NCI-H2171 treated with DMSO at 0.1 percent for 48 hours (cell line): Measurements from ENCODE around the gene TXNRD2.

Experiments
- DNase-seq: peaks from one replicate; lab custom pipeline; 2025; lab: John Stamatoyannopoulos, UW

TXNRD2 gene

DNA sequence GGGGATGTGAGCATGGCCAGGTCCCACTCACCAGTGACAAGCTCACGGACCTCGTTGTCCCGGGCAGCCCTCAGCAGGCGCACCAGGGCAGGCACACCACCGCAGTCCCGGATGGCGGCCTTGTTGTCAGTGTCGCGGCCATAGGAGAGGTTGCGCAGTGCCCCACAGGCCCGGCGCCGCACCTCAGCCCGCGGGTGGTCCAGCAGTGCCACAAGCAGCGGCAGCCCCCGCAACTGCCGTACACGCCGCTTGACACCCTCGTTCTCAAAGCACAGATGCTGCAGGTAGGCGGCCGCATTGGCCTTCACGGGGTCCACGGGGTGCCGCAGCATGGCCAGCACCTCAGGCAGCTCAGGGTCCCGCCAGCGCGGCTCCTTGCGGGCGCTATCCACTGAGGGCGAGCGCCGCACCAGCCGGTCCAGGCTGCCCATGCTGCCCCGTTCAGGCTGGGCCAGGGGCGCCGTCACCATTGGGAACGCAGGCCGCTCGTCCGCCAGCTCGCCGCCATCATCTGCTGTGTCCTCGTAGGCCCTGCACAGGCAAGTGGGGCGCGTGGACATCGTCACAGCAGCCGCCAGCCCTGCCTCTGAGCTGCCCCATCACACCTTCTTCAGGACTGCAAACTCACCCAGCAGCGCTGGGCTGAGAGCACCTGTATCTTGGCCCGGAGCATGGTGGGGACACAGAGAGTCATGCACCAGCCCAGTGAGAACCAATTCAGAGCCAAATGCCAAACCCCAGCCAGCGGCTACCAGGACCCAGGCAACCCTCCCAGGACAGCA is 38.3 kb upstream of the TXNRD2 start:
- DNase-seq, result no peak

DNA sequence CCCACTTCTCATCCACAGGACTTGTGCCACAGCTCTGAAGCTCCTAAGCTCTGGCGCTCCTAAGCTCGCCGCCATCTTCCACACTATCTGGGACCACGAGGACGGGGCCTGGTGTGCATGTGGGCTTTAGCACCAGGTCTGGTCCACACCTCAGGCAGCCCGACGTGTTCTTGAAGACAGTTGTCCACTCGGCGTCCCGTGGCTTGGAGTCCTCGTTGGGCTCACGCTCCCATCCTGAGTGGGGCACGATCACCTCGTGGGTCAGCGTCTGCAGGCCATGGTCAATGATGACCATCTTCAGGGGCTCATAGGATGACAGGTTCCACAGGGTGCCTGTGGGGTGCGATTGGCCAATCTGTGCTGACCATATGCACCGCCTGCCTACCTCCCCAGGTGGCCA is 37.1 kb upstream of the TXNRD2 start:
- no peak for DNase-seq

- no peak for DNase-seq
These were observed 36.0 kb upstream of the TXNRD2 start for GRCh38 chr22:19977296-19978243.

DNA sequence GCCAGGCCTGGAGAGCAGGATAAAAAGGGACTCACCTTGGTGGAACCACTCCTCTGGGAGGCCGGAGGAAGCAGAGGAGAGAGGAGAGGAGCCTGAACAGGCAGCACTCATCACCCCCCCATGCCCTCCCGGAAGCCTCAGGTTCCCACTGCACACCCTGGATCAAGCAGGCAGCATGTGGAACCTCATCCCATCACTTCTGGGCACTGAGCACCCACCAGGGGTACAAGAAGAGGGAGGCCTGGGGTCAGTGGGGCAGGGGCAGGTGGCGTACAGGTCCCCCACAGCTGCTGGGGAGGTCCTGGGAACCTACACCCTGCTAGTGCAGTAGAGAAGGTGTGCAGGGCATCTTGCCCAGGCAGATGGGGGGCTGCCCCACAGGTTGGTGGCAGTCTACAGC is 35.1 kb upstream of the TXNRD2 start:
- DNase-seq, result no peak

DNA sequence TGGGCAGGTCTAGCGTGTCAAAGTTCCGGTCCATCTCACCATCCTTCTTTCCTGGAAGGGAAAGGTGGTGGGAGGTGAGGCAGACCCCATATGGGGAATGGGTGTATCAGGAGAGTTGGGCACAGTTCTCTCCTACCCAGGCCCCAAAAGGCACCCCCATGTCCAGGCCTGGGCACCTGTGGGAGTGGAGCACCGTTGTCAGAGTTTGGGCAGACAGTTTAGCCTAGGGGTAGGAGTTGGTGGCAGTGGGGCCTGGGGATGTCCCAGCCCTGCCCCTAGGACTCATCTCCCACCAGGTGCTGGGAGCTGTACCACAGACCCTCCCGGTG is 34.1 kb upstream of the TXNRD2 start:
- no peak for DNase-seq

DNA sequence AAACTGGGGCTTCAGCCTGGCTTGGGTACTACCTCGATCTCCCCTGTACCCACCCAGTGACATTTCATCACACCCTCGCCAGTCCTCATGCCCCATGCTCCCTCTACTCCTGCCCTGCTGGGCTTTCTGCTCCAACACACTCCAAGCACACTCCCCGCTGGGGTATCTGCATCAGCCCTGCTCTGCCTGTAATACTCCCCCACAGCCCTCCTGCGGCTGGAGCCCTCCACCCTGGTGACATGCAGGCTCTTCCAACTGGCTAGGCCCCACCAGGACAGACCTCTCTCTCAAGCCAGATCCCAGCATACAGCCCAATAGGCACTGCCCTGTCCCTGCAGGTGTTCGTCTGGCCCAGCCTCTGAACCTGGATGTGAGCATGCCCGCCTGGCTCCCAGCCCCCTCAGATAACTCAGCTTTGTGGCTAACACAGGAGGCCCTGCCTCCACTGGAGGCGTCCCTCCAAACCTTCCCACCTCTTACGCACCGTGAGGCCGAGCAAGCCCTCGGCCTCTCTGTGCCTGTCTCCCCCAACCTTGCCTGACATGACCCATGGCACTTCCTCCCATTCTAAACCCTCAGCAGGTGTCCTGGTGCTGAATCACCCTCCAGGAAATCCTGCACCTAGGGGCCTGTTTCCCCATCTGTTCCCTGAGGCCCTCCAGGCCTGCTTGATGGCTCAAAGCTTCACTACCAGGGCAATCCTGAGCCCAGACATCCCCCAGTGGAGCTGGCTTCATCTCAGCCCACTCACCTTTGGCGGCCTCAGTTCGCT is 33.5 kb upstream of the TXNRD2 start:
- DNase-seq, result peak; percentile 76

- peak; percentile 91 for DNase-seq
These were observed 32.7 kb upstream of the TXNRD2 start for GRCh38 chr22:19974268-19974861.

- no peak for DNase-seq
These were observed 32.1 kb upstream of the TXNRD2 start for GRCh38 chr22:19973551-19974267.

DNA sequence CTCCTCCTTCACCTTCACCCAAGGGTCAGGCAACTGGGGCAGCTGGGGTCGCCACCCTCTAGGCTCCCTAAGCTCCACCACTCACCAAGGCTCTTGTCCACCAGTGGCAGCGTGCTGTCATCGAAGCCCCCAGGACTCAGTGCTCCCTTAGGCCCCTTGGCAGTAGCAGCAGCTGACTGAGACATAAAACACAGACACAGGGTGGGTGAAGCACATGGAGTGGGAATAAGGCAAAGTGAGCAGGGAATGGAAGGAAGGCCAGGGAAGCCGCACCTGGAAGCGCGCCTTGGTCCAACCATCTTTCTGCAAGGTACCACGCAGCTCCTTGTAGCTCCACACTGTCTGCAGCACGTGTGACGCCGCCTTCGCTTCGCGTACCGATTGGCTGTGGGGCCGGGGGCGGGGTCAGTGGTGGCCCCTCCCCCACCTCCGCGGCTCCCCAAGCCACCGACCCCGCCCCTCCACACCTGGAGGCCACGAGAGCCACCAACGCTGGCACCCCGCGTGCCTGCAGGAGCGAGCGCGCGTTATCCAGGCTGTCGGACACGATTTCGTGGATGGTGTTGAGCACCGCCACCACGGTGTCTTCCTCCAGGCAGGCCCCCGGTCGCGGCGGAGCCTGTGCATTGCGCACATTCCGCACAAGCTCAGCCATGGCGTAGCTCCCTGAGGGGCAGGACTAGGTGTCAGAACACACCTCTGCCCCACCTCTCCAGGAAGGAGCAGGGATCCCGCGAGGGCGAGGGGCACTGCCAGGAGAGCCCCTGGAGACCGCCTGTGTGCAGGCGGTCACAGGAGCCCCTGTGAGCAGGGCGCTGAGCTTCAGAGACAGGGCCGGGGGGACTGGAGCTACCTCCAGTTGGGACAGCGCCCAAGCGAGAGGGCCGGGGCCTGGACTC is 31.3 kb upstream of the TXNRD2 start:
- DNase-seq, result no peak

DNA sequence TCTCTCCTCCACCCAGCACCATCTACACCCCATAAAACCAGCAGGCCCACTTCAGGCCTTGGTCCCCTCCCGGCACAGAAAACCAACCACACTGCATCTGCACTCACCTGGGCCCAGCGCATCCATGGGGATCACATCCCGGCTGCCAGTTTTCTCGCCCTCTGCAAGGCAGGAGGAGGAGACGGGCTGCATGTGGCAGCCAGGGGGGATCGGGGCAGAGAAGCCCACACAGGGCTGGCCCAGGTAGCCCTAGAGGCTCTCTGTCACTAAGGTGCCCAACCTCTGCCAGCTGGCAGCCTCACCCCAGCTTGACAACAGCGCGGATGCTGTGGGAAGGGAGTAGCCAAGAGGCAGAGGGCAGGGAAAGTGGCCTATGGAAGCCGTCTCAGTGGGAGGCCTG is 30.6 kb upstream of the TXNRD2 start:
- DNase-seq, result no peak

DNA sequence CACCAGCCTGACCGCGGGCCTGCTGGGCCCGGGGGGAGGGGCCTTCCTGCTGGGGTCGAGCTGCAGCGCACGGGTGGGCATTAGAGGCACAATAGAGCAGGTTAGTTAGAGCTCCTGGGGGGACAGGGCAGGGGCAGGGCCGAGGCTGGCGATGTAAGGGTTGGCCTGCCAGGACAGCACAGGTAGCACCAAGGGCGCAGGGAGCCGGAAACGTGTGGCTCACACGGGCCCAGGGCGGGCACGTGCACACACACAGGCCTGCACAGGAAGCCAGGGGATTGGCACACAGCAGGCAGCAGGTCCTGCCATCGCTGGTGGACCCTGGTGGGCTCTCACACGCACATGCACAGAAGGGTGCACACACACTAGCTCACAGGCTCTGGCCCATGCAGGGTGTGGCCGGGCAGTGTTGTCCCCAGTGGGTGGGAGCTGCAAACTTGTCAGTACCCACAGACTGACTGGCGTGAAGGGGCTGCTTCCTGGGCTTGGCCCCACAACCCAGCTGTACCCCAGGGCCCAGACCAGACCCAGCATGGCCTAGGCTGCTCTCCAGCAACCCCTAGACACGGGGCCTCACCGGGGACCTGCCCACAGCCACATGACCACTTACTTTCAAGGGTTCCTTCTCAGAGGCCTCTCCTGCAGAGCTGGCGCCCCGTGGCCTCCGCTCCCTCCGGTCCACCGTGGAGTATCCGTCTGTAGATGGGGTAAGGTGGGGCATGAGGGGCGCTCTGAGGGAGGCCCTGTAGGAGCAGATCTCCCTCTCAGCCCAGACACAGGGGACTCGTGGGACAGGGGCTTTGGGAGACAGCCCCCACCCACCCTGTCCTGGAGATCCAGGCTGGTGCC is 29.9 kb upstream of the TXNRD2 start:
- no peak for DNase-seq

DNA sequence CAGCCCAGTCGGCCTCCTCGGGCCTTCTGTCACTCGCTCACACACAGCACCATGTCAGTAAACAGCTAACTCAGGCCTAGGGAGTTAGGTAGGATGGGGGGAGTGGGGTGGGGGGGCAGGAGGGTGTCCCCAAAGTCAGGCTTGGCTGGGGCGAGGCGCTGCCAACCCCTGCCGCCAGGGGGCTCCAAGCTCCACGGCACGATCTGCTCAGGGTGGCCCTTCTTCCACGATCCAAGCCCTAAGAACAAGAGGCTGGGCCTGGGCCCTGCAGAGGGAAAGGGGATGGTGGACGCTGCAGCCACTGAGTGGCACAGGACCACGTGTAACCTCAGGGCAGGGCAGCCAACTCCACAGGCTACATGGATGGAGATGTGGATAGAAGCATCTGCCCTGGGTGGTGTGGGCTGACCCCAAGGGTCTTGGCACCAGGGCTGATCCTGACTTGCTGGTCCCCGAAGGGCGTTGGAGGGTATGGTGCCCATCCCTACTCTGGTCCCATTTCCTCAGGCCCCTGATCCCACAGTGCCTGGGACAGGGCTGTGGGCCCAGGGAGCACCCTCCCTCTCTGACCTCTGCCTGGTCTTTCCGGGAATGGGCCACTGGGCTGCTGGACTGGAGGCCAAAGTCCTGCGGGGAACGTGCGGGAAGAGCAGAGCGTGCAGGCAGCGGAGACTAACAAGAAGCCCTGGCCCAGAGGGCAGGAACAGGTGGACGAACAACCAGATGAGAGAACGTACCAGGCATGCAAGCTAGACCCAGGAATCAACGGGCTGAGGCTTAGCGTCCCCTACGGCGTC is 29.1 kb upstream of the TXNRD2 start:
- DNase-seq, result peak; percentile 44

- no peak for DNase-seq
These were observed 28.4 kb upstream of the TXNRD2 start for GRCh38 chr22:19970031-19970478.

DNA sequence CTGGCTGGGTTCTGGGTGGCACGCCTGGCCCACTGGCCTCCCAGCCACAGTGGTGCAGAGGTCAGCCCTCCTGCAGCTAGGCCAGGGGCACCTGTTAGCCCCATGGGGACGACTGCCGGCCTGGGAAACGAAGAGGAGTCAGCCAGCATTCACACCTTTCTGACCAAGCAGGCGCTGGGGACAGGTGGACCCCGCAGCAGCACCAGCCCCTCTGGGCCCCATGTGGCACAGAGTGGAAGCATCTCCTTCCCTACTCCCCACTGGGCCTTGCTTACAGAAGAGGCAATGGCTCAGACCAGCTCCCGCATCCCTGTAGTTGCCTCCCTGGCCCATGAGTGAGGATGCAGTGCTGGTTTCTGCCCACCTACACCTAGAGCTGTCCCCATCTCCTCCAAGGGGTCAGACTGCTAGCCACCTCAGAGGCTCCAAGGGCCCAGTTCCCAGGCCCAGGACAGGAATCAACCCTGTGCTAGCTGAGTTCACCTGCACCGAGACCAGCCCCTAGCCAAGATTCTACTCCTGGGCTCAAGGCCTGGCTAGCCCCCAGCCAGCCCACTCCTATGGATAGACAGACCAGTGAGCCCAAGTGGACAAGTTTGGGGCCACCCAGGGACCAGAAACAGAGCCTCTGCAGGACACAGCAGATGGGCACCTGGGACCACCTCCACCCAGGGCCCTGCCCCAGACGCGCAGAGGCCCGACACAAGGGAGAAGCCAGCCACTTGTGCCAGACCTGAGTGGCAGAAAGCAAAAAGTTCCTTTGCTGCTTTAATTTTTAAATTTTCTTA is 27.7 kb upstream of the TXNRD2 start:
- no peak for DNase-seq

GRCh38 chr22:19968450-19968891 is 26.9 kb upstream of the TXNRD2 start:
- no peak for DNase-seq

DNA sequence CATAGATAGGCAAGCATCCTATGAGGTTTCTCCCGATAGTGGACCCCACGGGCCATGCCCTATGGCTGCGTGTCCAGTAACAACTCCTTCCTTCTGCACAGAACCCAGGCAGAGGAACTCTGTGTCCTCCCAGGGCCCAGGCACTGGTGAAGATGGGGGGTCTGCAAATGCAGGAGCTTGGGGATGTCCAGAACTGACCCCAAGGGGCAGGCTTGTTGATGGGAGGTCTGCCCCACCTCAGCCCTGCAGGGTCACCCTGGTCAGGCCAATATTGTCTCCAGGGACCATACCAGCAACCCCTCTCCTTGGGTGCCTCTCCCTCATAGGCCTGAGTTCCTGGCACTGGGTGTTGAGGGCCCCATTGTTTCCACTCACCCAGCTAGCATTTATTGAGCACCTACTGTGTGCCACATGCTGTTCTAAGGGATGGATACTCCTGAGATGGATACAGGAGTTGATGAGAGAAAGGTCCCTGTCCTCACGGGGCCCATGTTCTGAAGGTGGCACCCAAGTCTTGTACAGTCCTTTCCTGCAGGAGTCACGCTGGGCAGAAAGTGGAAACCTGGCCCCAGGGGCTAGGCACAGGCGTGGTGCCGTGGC is 26.3 kb upstream of the TXNRD2 start:
- no peak for DNase-seq
